ENCODE measurements around the gene PPP6R3. TPM values are rescaled to one million over a fixed set of nuclear protein-coding genes. Genes with fewer than 3 reads are reported as not detected.

The PPP6R3 gene
- 115 TPM for total RNA-seq (ENCODE audit: unreplicated experiment)
- long read RNA-seq, partial matches to known transcripts: 4 of 6 reads
- long read RNA-seq, other reads (novel, unspliced or antisense): 2 of 6 reads

- no peak for DNase-seq (ENCODE audit: low spot score)
- peaks cover 4% of the 10 kb centered on the region for H3K36me3 Mint-ChIP-seq (ENCODE audit: low read depth, unreplicated experiment)
- H3K9me3 Mint-ChIP-seq (ENCODE audit: unreplicated experiment): no peaks in the 10 kb centered on the region
- peak within 1 kb of the TSS; percentile 98 for H3K4me3 Mint-ChIP-seq (ENCODE audit: unreplicated experiment)
- peaks cover 26% of the 10 kb centered on the region for H3K4me1 Mint-ChIP-seq (ENCODE audit: unreplicated experiment)
- peak within 1 kb of the TSS; percentile 96 for H3K27ac Mint-ChIP-seq (ENCODE audit: unreplicated experiment)
- no peak for TF ChIP-seq CTCF (IDR thresholded peaks at IDR 0.05; ENCODE audit: unreplicated experiment)
- H3K27me3 Mint-ChIP-seq (ENCODE audit: unreplicated experiment): peaks cover 13% of the 10 kb centered on the region
Observed at GRCh38 chr11:68460741-68461574, at the start of gene PPP6R3. PPP6R3 (plus strand) TSS chr11:68460752; CDS start chr11:68537665, 76,913 bp downstream.

GRCh38 chr11:68411501-68411991 lies 49.0 kb upstream of the PPP6R3 start:
- Mint-ChIP-seq H3K27me3 (ENCODE audit: unreplicated experiment) (peaks cover 6% of the 10 kb centered on the region), H3K4me3 (ENCODE audit: unreplicated experiment) (no peak overlapping the region), H3K36me3 (ENCODE audit: low read depth, unreplicated experiment) (peaks cover 22% of the 10 kb centered on the region), H3K9me3 (ENCODE audit: unreplicated experiment) (no peaks in the 10 kb centered on the region), H3K27ac (ENCODE audit: unreplicated experiment) (no peak overlapping the region), H3K4me1 (ENCODE audit: unreplicated experiment) (peaks cover 5% of the 10 kb centered on the region)
- TF ChIP-seq CTCF (IDR thresholded peaks at IDR 0.05; ENCODE audit: unreplicated experiment): no peak
- no peak for DNase-seq (ENCODE audit: low spot score)

GRCh38 chr11:68412593-68413475 lies 47.7 kb upstream of the PPP6R3 start:
- Mint-ChIP-seq H3K4me3 (ENCODE audit: unreplicated experiment) (no peak overlapping the region), H3K36me3 (ENCODE audit: low read depth, unreplicated experiment) (peaks cover 23% of the 10 kb centered on the region), H3K27ac (ENCODE audit: unreplicated experiment) (no peak overlapping the region), H3K4me1 (ENCODE audit: unreplicated experiment) (no peaks in the 10 kb centered on the region), H3K27me3 (ENCODE audit: unreplicated experiment) (peaks cover 9% of the 10 kb centered on the region), H3K9me3 (ENCODE audit: unreplicated experiment) (no peaks in the 10 kb centered on the region)
- DNase-seq (ENCODE audit: low spot score): no peak
- no peak for TF ChIP-seq CTCF (IDR thresholded peaks at IDR 0.05; ENCODE audit: unreplicated experiment)

- Mint-ChIP-seq H3K27me3 (ENCODE audit: unreplicated experiment) (peaks cover 13% of the 10 kb centered on the region), H3K4me1 (ENCODE audit: unreplicated experiment) (no peaks in the 10 kb centered on the region), H3K36me3 (ENCODE audit: low read depth, unreplicated experiment) (peaks cover 28% of the 10 kb centered on the region), H3K27ac (ENCODE audit: unreplicated experiment) (no peak overlapping the region), H3K4me3 (ENCODE audit: unreplicated experiment) (no peak overlapping the region), H3K9me3 (ENCODE audit: unreplicated experiment) (no peaks in the 10 kb centered on the region)
- no peak for TF ChIP-seq CTCF (IDR thresholded peaks at IDR 0.05; ENCODE audit: unreplicated experiment)
- DNase-seq (ENCODE audit: low spot score): no peak
Observed at GRCh38 chr11:68413591-68413999, 47.0 kb upstream of the PPP6R3 start.
